ENCODE data around the gene KATNB1.

Gene KATNB1

DNA sequence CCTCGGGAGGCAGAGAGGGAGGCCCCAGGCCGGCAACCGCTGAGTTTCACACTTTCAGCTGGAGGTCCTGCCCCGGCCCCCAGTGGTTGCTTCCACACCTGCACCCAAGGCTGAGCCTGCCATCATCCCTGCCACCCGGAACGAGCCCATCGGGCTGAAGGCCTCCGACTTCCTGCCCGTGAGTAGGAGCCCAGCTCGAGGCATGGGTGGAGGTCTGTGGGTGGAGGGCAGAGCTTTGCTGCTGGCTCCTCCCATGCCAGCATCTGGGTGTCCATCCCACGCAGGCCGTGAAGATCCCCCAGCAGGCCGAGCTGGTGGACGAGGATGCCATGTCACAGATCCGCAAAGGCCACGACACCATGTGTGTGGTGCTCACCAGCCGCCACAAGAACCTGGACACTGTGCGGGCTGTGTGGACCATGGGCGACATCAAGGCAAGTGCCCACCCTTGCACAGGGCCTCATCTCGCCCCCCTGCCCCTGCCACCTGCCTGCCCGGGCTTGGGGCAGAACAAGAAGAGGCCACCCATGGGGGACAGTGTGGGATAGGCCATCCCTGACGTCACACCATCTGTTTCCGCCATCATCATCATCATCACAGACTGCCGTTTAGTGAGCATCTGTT lies 19.6 kb downstream of the KATNB1 start:
- TF ChIP-seq, protein P1, sequence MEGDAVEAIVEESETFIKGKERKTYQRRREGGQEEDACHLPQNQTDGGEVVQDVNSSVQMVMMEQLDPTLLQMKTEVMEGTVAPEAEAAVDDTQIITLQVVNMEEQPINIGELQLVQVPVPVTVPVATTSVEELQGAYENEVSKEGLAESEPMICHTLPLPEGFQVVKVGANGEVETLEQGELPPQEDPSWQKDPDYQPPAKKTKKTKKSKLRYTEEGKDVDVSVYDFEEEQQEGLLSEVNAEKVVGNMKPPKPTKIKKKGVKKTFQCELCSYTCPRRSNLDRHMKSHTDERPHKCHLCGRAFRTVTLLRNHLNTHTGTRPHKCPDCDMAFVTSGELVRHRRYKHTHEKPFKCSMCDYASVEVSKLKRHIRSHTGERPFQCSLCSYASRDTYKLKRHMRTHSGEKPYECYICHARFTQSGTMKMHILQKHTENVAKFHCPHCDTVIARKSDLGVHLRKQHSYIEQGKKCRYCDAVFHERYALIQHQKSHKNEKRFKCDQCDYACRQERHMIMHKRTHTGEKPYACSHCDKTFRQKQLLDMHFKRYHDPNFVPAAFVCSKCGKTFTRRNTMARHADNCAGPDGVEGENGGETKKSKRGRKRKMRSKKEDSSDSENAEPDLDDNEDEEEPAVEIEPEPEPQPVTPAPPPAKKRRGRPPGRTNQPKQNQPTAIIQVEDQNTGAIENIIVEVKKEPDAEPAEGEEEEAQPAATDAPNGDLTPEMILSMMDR (IDR thresholded peaks at IDR 0.05; ENCODE audit: low read depth, low read length, poor library complexity, severe bottlenecking): no peak
- TF ChIP-seq EZH2phosphoT487 (IDR thresholded peaks at IDR 0.05; ENCODE audit: borderline replicate concordance, low read length): no peak
- no peak overlapping the region for H3K4me3 ChIP-seq (ENCODE audit: low read length)
- peaks cover 12% of the 10 kb centered on the region; the same call in 1 of the 2 replicates for H3K36me3 ChIP-seq (ENCODE audit: control insufficient read depth, low read length)

DNA sequence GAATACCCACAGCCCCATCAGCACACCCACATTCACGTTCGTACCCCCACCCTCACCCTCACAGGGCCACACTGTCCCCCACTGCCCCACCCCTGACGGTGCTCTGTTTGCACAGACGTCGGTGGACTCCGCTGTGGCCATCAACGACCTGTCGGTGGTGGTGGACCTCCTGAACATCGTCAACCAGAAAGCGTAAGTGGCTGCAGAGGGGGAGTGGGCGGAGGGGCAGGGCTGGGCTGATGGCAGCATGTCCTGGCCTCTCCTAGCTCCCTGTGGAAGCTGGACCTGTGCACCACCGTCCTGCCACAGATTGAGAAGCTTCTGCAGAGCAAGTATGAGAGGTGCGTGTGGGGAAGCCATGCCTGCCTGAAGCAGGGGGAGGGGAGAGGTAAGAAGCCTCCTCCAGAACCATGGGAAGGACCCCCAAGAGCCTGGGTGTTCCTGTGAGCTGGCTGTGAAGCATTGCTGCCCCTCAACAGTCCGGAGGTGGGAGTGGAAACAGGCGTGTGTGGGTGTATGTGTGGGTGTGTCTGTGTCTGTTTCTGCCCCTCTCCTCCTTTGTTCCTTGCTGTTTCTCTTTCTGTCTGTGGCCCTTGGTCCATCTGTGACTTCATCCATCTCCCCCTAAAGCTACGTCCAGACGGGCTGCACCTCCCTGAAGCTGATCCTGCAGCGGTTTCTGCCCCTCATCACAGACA lies 20.3 kb downstream of the KATNB1 start:
- H3K9me2 ChIP-seq (replicated peaks; ENCODE audit: control insufficient read depth, low read length): no peaks in the 10 kb centered on the region
- no peaks in the 10 kb centered on the region for H3K9me3 ChIP-seq (ENCODE audit: control insufficient read depth, insufficient read depth, low read length)
- no peak overlapping the region for H3K4me3 ChIP-seq (ENCODE audit: low read length)
- no peaks in the 10 kb centered on the region for H3K4me1 ChIP-seq (ENCODE audit: control insufficient read depth, low read length)
- peaks cover 12% of the 10 kb centered on the region; the same call in 1 of the 2 replicates for H3K36me3 ChIP-seq (ENCODE audit: control insufficient read depth, low read length)
- H3K27me3 ChIP-seq (ENCODE audit: control insufficient read depth, low read length): no peaks in the 10 kb centered on the region
- no peaks in the 10 kb centered on the region for H3F3A ChIP-seq (ENCODE audit: control insufficient read depth, insufficient read depth)
- no peak for TF ChIP-seq EZH2phosphoT487 (IDR thresholded peaks at IDR 0.05; ENCODE audit: borderline replicate concordance, low read length)
- TF ChIP-seq, protein P1 (IDR thresholded peaks at IDR 0.05; ENCODE audit: low read depth, low read length, poor library complexity, severe bottlenecking): no peak
- H3K79me2 ChIP-seq (ENCODE audit: control insufficient read depth, low read length): no peaks in the 10 kb centered on the region
- H4K20me1 ChIP-seq (ENCODE audit: control insufficient read depth, insufficient read depth, low read depth, low read length): no peaks in the 10 kb centered on the region
- no peak overlapping the region for H3K27ac ChIP-seq (ENCODE audit: low read depth, low read length)
- no peak overlapping the region for H3K4me2 ChIP-seq (ENCODE audit: low read length)

More for the DNA sequence above, 19.6 kb downstream of the KATNB1 start:
- Histone ChIP-seq H3K9me2 (replicated peaks; ENCODE audit: control insufficient read depth, low read length) (no peaks in the 10 kb centered on the region), H3K4me1 (ENCODE audit: control insufficient read depth, low read length) (no peaks in the 10 kb centered on the region), H3K27me3 (ENCODE audit: control insufficient read depth, low read length) (no peaks in the 10 kb centered on the region), H4K20me1 (ENCODE audit: control insufficient read depth, insufficient read depth, low read depth, low read length) (no peaks in the 10 kb centered on the region), H3F3A (ENCODE audit: control insufficient read depth, insufficient read depth) (no peaks in the 10 kb centered on the region), H3K9me3 (ENCODE audit: control insufficient read depth, insufficient read depth, low read length) (no peaks in the 10 kb centered on the region), H3K27ac (ENCODE audit: low read depth, low read length) (no peak overlapping the region), H3K79me2 (ENCODE audit: control insufficient read depth, low read length) (no peaks in the 10 kb centered on the region), H3K4me2 (ENCODE audit: low read length) (no peak overlapping the region)

DNA sequence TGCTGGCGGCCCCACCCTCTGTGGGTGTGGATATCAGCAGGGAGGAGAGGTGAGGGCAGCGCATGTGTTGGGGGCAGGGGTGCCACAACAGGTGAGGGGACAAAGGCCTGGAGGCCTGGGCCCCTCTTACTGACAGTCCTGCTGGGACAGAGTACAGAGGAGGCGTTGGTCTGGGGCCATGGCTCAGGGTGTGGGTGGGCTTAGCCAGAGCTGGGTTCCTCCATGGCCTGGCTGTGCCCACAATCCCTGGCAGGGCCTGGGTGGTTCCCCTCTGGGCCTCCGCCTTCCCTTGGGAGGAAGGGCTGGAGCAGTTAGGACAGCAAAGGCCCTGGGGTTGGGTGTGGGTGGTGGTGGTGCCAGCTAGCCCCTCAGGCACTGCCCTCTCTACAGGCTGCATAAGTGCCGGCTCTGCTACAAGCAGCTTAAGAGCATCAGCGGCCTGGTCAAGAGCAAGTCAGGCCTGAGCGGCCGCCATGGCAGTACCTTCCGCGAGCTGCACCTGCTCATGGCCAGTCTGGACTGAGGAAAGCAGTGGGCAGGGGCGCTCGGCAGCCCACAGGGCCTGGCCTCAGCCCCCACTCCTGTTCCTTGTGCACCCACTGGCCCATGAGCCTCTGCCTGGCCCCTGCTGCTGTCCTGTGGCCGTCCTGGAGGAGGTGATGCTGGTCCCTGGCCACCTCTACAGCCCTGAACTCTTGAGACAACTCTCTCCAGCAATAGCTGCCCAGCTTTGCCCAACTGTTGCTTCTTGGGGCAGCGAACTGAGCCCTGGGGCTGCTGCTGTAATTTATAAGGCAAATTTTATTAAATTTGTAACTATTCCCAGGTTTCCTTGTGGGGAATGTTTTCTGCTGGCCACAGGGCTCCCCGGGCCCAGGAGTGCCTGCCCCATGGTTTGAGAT lies 21.1 kb downstream of the KATNB1 start:
- Histone ChIP-seq H4K20me1 (ENCODE audit: control insufficient read depth, insufficient read depth, low read depth, low read length) (no peaks in the 10 kb centered on the region), H3K27ac (ENCODE audit: low read depth, low read length) (no peak overlapping the region), H3K9me2 (replicated peaks; ENCODE audit: control insufficient read depth, low read length) (no peaks in the 10 kb centered on the region), H3K4me1 (ENCODE audit: control insufficient read depth, low read length) (no peaks in the 10 kb centered on the region), H3K4me2 (ENCODE audit: low read length) (no peak overlapping the region), H3F3A (ENCODE audit: control insufficient read depth, insufficient read depth) (no peaks in the 10 kb centered on the region), H3K27me3 (ENCODE audit: control insufficient read depth, low read length) (no peaks in the 10 kb centered on the region), H3K36me3 (ENCODE audit: control insufficient read depth, low read length) (peaks cover 9% of the 10 kb centered on the region; the same call in 1 of the 2 replicates), H3K4me3 (ENCODE audit: low read length) (no peak overlapping the region), H3K79me2 (ENCODE audit: control insufficient read depth, low read length) (no peaks in the 10 kb centered on the region), H3K9me3 (ENCODE audit: control insufficient read depth, insufficient read depth, low read length) (no peaks in the 10 kb centered on the region)
- TF ChIP-seq, protein P1 (IDR thresholded peaks at IDR 0.05; ENCODE audit: low read depth, low read length, poor library complexity, severe bottlenecking): no peak
- TF ChIP-seq EZH2phosphoT487 (IDR thresholded peaks at IDR 0.05; ENCODE audit: borderline replicate concordance, low read length): no peak
